ENCODE measurements around the gene TSPAN5.
"Not testable (repeated sequence)": the region's sequence is repeated elsewhere in the genome, so short reads cannot be mapped to it uniquely, and the experiment has no call there.

TSPAN5 gene

DNA sequence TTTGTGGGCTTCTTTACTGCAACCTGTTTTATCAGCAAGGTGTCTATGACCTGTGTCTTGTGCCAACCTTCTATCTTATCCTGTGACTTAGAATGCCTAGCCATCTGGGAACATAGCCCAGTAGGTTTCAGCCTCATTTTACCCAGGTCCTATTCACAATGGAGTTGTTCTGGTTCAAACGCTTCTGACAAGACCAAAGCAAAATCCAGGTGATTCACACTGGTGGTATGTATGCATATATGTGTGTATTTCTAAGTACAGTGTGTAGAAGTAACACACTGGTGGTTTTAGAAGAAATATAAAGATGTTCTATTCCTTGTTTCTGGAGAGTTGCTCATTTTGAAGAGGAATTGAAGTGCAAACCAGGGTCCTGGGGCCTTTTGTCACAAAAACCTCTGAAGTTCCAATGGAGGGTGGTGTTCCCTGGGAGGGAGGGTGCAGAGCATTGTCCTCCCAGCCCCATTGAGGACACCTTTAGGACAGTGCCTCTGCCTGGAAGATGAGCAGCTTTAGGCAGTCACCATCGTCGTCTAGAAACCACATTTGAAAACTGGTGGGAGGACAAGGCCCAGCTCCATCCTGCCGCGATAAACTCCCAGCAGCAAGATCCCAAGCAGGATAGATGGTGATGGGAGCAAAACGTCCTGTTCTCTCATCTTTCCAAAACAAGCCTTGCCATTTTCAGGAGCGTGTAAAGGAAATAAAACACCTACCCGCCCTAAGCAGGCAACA, 191.4 kb downstream of the TSPAN5 start:
- Histone ChIP-seq H3K36me3 (ENCODE audit: insufficient read depth, low read length) (peaks cover 10% of the 10 kb centered on the region; the same call in 1 of the 2 replicates), H3K79me2 (ENCODE audit: control insufficient read depth, insufficient read depth, low read length, unreplicated experiment) (no peaks in the 10 kb centered on the region), H3K4me3 (ENCODE audit: low read depth, low read length) (no peak overlapping the region), H3K27ac (ENCODE audit: low read depth, low read length) (no peak overlapping the region), H3K27me3 (ENCODE audit: insufficient read depth, low read length) (no peaks in the 10 kb centered on the region), H2AFZ (ENCODE audit: low read length, unreplicated experiment) (no peak overlapping the region), H3K4me1 (ENCODE audit: control insufficient read depth, insufficient read depth, low read length, unreplicated experiment) (peaks cover 24% of the 10 kb centered on the region)

DNA sequence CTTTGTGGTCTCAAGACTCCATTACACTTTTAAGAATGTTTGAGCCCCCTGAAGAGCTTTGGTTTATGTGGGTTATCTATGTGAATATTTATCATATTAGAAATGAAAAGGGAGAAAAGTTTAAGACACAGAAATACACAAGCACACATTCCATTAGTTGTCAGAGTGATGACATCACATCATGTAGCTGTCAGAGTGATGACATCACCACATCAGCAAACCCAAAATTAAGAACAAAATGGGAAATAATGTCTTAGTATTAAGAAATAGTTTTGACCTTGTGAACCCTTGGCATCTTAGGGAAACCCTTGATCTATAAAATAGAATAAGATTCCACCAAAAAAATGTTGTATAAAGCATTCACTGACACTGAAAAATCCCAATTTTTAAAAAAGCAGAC, 195.9 kb downstream of the TSPAN5 start:
- Histone ChIP-seq H2AFZ (ENCODE audit: low read length, unreplicated experiment) (no peak overlapping the region), H3K79me2 (ENCODE audit: control insufficient read depth, insufficient read depth, low read length, unreplicated experiment) (no peaks in the 10 kb centered on the region), H3K27ac (ENCODE audit: low read depth, low read length) (no peak overlapping the region), H3K36me3 (ENCODE audit: insufficient read depth, low read length) (no peaks in the 10 kb centered on the region), H3K4me1 (ENCODE audit: control insufficient read depth, insufficient read depth, low read length, unreplicated experiment) (peaks cover 7% of the 10 kb centered on the region), H3K27me3 (ENCODE audit: insufficient read depth, low read length) (no peaks in the 10 kb centered on the region), H3K4me3 (ENCODE audit: low read depth, low read length) (no peak overlapping the region)

DNA sequence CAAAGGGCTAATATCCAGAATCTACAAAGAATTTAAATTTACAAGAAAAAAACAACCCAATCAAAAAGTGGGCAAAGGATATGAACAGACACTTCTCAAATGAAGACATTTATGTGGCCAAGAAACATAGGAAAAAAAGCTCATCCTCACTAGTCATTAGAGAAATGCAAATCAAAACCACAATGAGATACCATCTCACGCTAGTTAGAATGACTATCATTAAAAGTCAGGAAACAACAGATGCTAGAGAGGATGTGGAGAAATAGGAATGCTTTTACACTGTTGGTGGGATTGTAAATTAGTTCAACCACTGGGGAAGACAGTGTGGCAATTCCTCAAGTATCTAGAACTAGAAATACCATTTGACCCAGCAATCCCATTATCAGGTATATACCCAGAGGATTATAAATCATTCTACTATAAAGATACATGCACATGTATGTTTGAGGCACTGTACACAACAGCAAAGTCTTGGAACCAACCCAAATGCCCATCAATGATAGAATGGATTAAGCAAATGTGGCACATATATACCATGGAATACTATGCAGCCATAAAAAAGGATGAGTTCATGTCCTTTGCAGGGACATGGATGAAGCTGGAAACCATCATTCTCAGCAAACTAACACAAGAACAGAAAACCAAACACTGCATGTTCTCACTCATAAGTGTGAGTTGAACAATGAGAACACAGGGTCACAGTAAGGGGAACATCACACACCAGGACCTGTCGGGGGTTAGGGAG, 197.1 kb downstream of the TSPAN5 start:
- H3K4me3 ChIP-seq (ENCODE audit: low read depth, low read length); H3K27me3 ChIP-seq (ENCODE audit: insufficient read depth, low read length); H3K4me1 ChIP-seq (ENCODE audit: control insufficient read depth, insufficient read depth, low read length, unreplicated experiment); H3K27ac ChIP-seq (ENCODE audit: low read depth, low read length); H2AFZ ChIP-seq (ENCODE audit: low read length, unreplicated experiment); H3K79me2 ChIP-seq (ENCODE audit: control insufficient read depth, insufficient read depth, low read length, unreplicated experiment); H3K36me3 ChIP-seq (ENCODE audit: insufficient read depth, low read length): not testable (repeated sequence)

DNA sequence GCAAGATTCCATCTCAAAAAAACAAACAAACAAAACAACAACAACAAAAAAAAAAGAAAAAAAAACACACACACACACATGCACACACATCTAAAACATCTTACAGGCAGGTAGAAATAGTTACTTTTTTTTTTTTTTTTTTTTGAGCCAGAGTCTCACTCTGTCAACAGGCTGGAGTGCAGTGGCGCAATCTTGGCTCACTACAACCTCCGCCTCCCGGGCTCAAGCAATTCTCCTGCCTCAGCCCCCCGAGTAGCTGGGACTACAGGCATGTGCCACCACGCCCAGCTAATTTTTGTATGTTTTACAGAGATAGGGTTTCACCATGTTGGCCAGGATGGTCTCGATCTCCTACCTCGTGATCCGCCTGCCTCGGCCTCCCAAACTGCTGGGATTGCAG, 201.0 kb downstream of the TSPAN5 start:
- H3K27ac ChIP-seq (ENCODE audit: low read depth, low read length); H3K36me3 ChIP-seq (ENCODE audit: insufficient read depth, low read length); H2AFZ ChIP-seq (ENCODE audit: low read length, unreplicated experiment); H3K27me3 ChIP-seq (ENCODE audit: insufficient read depth, low read length); H3K4me3 ChIP-seq (ENCODE audit: low read depth, low read length); H3K4me1 ChIP-seq (ENCODE audit: control insufficient read depth, insufficient read depth, low read length, unreplicated experiment); H3K79me2 ChIP-seq (ENCODE audit: control insufficient read depth, insufficient read depth, low read length, unreplicated experiment): not testable (repeated sequence)

DNA sequence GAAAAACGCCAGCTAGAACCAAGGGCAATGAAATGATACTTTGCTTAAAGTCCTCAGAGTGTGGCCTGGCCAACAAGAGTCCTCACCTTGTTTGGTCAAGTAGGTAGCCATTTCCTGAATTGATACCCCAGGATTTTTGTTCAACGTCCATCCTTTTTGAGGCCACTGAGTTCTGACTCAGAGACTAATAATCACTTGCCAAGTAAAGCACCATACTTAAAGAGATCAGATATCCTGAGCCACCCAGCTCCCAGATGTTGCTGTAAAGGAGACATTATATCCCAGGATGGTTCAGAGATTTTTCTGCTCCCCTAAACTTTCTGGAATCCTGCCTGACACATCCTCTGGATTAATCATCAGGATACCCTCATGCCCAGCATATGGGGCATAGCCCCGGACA, 206.3 kb downstream of the TSPAN5 start:
- H3K79me2 ChIP-seq (ENCODE audit: control insufficient read depth, insufficient read depth, low read length, unreplicated experiment): no peaks in the 10 kb centered on the region
- H3K4me3 ChIP-seq (ENCODE audit: low read depth, low read length): no peak overlapping the region

DNA sequence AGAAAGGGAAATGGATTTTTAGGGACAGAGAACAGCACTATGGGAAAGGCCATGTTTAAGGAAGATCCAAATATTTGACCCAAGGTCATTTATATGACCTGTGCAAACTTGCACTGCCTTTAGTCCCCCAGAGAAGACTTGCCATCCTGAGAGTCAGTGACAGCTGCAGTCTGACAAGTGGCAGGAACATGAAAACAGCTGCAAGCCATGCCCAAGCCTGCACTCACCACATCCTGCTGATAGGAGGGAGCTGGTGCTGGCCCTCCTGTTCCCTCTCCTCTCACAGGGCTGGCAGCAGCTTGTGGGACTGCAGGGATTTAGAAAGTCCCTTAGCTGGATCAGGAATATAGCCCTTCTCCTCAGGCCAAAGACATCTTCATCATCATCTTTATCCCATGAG, 209.5 kb downstream of the TSPAN5 start:
- Histone ChIP-seq H3K27me3 (ENCODE audit: insufficient read depth, low read length) (no peaks in the 10 kb centered on the region), H3K27ac (ENCODE audit: low read depth, low read length) (no peak overlapping the region), H3K79me2 (ENCODE audit: control insufficient read depth, insufficient read depth, low read length, unreplicated experiment) (no peaks in the 10 kb centered on the region), H2AFZ (ENCODE audit: low read length, unreplicated experiment) (no peak overlapping the region), H3K4me1 (ENCODE audit: control insufficient read depth, insufficient read depth, low read length, unreplicated experiment) (peaks cover 16% of the 10 kb centered on the region), H3K4me3 (ENCODE audit: low read depth, low read length) (no peak overlapping the region), H3K36me3 (ENCODE audit: insufficient read depth, low read length) (0 out of 2 replicates have a peak, but pooled peaks cover 6% of the 10 kb centered on the region)

More for the DNA sequence above, 206.3 kb downstream of the TSPAN5 start:
- H3K36me3 ChIP-seq (ENCODE audit: insufficient read depth, low read length): no peaks in the 10 kb centered on the region
- peaks cover 5% of the 10 kb centered on the region for H3K4me1 ChIP-seq (ENCODE audit: control insufficient read depth, insufficient read depth, low read length, unreplicated experiment)
- no peak overlapping the region for H3K27ac ChIP-seq (ENCODE audit: low read depth, low read length)
- no peaks in the 10 kb centered on the region for H3K27me3 ChIP-seq (ENCODE audit: insufficient read depth, low read length)
- H2AFZ ChIP-seq (ENCODE audit: low read length, unreplicated experiment): no peak overlapping the region

DNA sequence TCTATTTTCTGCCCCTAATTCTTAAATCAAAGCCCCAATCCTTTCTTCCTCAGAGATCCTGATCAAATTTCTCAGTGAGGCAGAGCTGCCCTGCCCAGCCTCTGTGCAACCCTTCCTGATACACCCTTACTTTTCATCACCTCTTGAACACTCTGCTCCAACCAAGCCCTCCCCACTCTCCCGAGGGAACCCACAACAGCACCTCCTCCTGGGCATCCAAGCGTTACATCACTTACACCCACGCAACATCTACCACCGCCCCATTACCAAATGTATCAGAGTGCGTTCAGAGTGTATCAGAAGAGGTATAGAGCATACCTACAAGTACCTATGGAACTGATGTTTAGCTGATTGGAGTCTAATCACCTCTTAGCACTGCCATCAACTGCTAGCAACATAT, 210.8 kb downstream of the TSPAN5 start:
- Histone ChIP-seq H3K27ac (ENCODE audit: low read depth, low read length) (no peak overlapping the region), H3K36me3 (ENCODE audit: insufficient read depth, low read length) (peaks cover 13% of the 10 kb centered on the region), H3K4me3 (ENCODE audit: low read depth, low read length) (no peak overlapping the region), H3K79me2 (ENCODE audit: control insufficient read depth, insufficient read depth, low read length, unreplicated experiment) (no peaks in the 10 kb centered on the region), H3K4me1 (ENCODE audit: control insufficient read depth, insufficient read depth, low read length, unreplicated experiment) (peaks cover 16% of the 10 kb centered on the region), H3K27me3 (ENCODE audit: insufficient read depth, low read length) (no peaks in the 10 kb centered on the region), H2AFZ (ENCODE audit: low read length, unreplicated experiment) (no peak overlapping the region)

DNA sequence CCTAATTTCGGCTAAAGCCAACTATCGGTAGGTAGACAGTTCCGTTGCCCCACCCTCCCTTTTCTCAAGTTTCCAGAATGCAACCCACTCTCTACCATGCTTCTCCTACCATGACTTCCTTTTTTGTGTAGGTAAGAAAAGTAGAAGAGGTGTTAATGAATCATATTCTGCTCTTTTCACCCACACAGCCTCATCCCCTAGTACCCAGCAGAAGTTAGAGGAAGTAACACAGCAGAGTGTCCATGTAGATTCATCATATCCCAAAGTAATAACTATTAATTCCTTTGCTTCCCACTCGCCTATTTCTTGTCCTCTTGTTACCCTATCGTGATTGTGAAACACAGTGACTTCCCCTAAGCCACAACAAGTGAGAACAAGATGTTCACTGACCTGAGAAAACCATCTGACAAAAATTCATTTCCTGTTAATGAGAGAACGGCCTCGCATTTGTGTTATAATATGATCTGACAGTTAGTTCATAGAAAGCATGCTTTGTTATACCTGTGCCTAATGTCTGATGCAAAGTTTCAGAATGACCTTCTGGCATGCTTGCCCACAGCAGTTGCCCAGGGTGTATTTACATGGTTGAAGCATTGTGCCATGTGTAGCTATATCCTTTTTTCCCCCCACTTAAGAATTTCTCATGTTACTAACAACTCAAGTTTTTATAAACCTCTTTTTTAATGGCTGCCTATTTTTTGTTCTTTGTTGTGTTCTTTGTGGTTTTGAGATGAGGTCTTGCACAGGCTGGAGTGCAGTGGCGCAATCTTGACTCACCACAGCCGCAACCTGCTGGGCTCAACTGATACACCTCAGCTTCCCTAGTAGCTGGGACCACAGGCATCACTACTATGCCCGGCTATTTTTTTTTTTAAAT, 211.7 kb downstream of the TSPAN5 start:
- Histone ChIP-seq H2AFZ (ENCODE audit: low read length, unreplicated experiment) (no peak overlapping the region), H3K4me3 (ENCODE audit: low read depth, low read length) (no peak overlapping the region), H3K4me1 (ENCODE audit: control insufficient read depth, insufficient read depth, low read length, unreplicated experiment) (peaks cover 16% of the 10 kb centered on the region), H3K79me2 (ENCODE audit: control insufficient read depth, insufficient read depth, low read length, unreplicated experiment) (no peaks in the 10 kb centered on the region), H3K27me3 (ENCODE audit: insufficient read depth, low read length) (no peaks in the 10 kb centered on the region), H3K27ac (ENCODE audit: low read depth, low read length) (peak overlapping the region; percentile 44), H3K36me3 (ENCODE audit: insufficient read depth, low read length) (peaks cover 20% of the 10 kb centered on the region)

DNA sequence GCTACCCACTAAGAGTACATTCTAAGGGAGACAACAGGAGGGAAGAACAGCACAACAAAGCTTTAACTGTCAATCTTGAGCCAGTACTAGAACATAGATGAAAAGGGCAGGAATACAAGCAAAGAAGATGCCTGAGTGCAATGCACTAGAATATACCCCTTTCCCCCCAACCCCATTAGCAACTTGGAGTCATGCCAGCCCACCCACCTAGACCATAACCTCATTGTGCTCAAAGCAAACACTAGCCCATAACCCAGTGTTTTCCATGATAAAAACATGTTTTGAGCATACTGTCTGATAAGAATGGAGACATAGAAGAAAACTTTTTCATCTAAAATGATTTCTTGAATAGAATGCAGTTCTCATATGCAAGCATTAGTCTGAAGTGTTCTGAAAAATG, 214.0 kb downstream of the TSPAN5 start:
- Histone ChIP-seq H3K36me3 (ENCODE audit: insufficient read depth, low read length) (peaks cover 20% of the 10 kb centered on the region), H3K27me3 (ENCODE audit: insufficient read depth, low read length) (no peaks in the 10 kb centered on the region), H3K4me1 (ENCODE audit: control insufficient read depth, insufficient read depth, low read length, unreplicated experiment) (peaks cover 16% of the 10 kb centered on the region), H2AFZ (ENCODE audit: low read length, unreplicated experiment) (no peak overlapping the region), H3K79me2 (ENCODE audit: control insufficient read depth, insufficient read depth, low read length, unreplicated experiment) (no peaks in the 10 kb centered on the region), H3K4me3 (ENCODE audit: low read depth, low read length) (no peak overlapping the region), H3K27ac (ENCODE audit: low read depth, low read length) (no peak overlapping the region)

DNA sequence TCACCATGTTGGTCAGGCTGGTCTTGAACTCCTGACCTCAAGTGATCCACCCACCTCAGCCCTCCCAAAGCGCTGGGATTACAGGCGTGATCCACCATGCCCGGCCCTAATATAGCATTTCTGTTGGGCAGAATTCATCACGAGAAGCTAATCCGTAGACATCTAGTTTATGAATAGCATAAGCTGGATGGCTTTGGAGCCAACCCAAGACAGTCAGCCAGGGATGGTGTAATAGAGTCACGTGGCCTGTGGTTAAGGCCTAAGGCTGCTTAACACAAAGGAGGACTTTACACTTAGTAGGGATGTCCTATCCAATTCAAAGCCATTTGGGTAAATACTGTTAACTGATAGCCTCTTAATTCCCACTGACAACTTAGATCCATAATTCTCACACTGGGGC, 223.6 kb downstream of the TSPAN5 start:
- Histone ChIP-seq H3K27me3 (ENCODE audit: insufficient read depth, low read length) (no peaks in the 10 kb centered on the region), H3K79me2 (ENCODE audit: control insufficient read depth, insufficient read depth, low read length, unreplicated experiment) (no peaks in the 10 kb centered on the region), H3K4me1 (ENCODE audit: control insufficient read depth, insufficient read depth, low read length, unreplicated experiment) (peaks cover 19% of the 10 kb centered on the region), H3K36me3 (ENCODE audit: insufficient read depth, low read length) (peaks cover 24% of the 10 kb centered on the region; the same call in 1 of the 2 replicates), H3K27ac (ENCODE audit: low read depth, low read length) (no peak overlapping the region), H2AFZ (ENCODE audit: low read length, unreplicated experiment) (no peak overlapping the region), H3K4me3 (ENCODE audit: low read depth, low read length) (no peak overlapping the region)

Data from ACC112 (cell line).